GM23248 (cell line): ENCODE data around the gene PTPRB. TPM values are rescaled to one million over a fixed set of nuclear protein-coding genes. Genes with fewer than 3 reads are reported as not detected.

Experiments
- DNase-seq: peaks from one replicate; pipeline ENCODE4 v3.0.0-alpha.2; 2015
- H2AFZ ChIP-seq: fragments of 200-600 bp; sonication (generic); 2 replicates; pipeline ENCODE4 v1.6.1; 2016; ENCODE audit warnings: antibody characterized with exemption
- H3F3A ChIP-seq: fragments of 200-600 bp; sonication (generic); 2 replicates; pipeline ENCODE4 v1.6.1; 2016; ENCODE audit warnings: mild to moderate bottlenecking, antibody characterized with exemption, mixed run types; ENCODE audit not compliant: insufficient read depth
- H3K27ac ChIP-seq: fragments of 200-600 bp; sonication (generic); 2 replicates; pipeline ENCODE4 v1.5.1; 2016; ENCODE audit warnings: mild to moderate bottlenecking
- H3K27me3 ChIP-seq: fragments of 200-600 bp; sonication (generic); replicated peaks from 2 replicates; pipeline ENCODE4 v1.6.1; 2016; ENCODE audit warnings: mild to moderate bottlenecking; ENCODE audit not compliant: insufficient read depth
- H3K36me3 ChIP-seq: fragments of 200-600 bp; sonication (generic); 2 replicates; pipeline ENCODE4 v1.6.1; 2016; ENCODE audit warnings: low read depth, mild to moderate bottlenecking
- H3K4me1 ChIP-seq: fragments of 200-600 bp; sonication (generic); 2 replicates; pipeline ENCODE4 v1.6.1; 2016; ENCODE audit warnings: mild to moderate bottlenecking; ENCODE audit not compliant: insufficient read depth
- H3K4me2 ChIP-seq: fragments of 200-600 bp; sonication (generic); one replicate; pipeline ENCODE4 v1.6.1; 2016; ENCODE audit warnings: mild to moderate bottlenecking; ENCODE audit not compliant: unreplicated experiment
- H3K4me3 ChIP-seq: fragments of 200-600 bp; sonication (generic); 2 replicates; pipeline ENCODE4 v1.5.1; 2016; ENCODE audit warnings: mild to moderate bottlenecking
- H3K79me2 ChIP-seq: fragments of 200-600 bp; sonication (generic); 2 replicates; pipeline ENCODE4 v1.6.1; 2016; ENCODE audit warnings: mild to moderate bottlenecking; ENCODE audit not compliant: insufficient read depth
- H3K9ac ChIP-seq: fragments of 200-600 bp; sonication (generic); 2 replicates; pipeline ENCODE4 v1.6.1; 2016; ENCODE audit warnings: mild to moderate bottlenecking
- H3K9me2 ChIP-seq: fragments of 200-600 bp; sonication (generic); 2 replicates; pipeline ENCODE4 v1.6.1; 2016; ENCODE audit warnings: mixed run types, mild to moderate bottlenecking, moderate library complexity; ENCODE audit not compliant: insufficient read depth
- H3K9me3 ChIP-seq: fragments of 200-600 bp; sonication (generic); one replicate; pipeline ENCODE4 v1.6.1; 2017; ENCODE audit warnings: low read depth
- H4K20me1 ChIP-seq: fragments of 200-600 bp; sonication (generic); 2 replicates; pipeline ENCODE4 v1.6.0; 2016; ENCODE audit not compliant: insufficient read depth
- EZH2 ChIP-seq: fragments of 200-600 bp; sonication (generic); IDR thresholded peaks from 2 replicates; pipeline ENCODE4 v1.6.1; 2018; ENCODE audit warnings: antibody characterized with exemption, mild to moderate bottlenecking; ENCODE audit not compliant: insufficient read depth, poor library complexity, severe bottlenecking
- EZH2phosphoT487 ChIP-seq: fragments of 200-600 bp; sonication (generic); IDR thresholded peaks from 2 replicates; pipeline ENCODE4 v1.6.1; 2018; ENCODE audit warnings: antibody characterized with exemption, moderate library complexity, mild to moderate bottlenecking, low read depth; ENCODE audit not compliant: insufficient read depth
- WGBS, 2 experiments: methylation state at CpG; one replicate each; pipeline ENCODE4 v1.1.6; 2015 to 2017; ENCODE audit warnings: low lambda C conversion rate in 2 of 2, low coverage in 1 of 2; ENCODE audit errors: missing lambda C conversion rate in 2 of 2; 5-methylcytosine and 5-hydroxymethylcytosine counted together
- in situ Hi-C: fragments of 300-500 bp; cut with MboI; formaldehyde crosslinking; loops from 2 replicates; pipeline ENCODE4 v1.15.0; 2020
- polyA plus RNA-seq: library from polyadenylated mRNA; unstranded; fragments of >200 nt; fragmentation: Nextera tagmentation; extraction: Ambion mirVana; gene quantifications from 2 replicates; pipeline ENCODE4 v1.2.1, GENCODE V29; 2016
- total RNA-seq: library from RNA; depleted of rRNA; stranded (reverse); fragments of >200 nt; shearing (Covaris generic); gene quantifications from 2 replicates; pipeline ENCODE4 v1.2.3, GENCODE V29; 2014

Gene PTPRB
- total and polyA plus RNA-seq, 2 experiments from 2014 or later: 3.8 to 4.4 TPM

GRCh38 chr12:70619471-70620152 is 17.6 kb downstream of the PTPRB start:
- WGBS, 2 experiments: 81 to 84% methylated on average over 5 of the region's 5 CpGs
- no peak overlapping the region for H2AFZ ChIP-seq
- peak; percentile 42 for DNase-seq
- H3K9me2 ChIP-seq: no peaks in the 10 kb centered on the region
- no peaks in the 10 kb centered on the region for H3K36me3 ChIP-seq
- H3K4me2 ChIP-seq: no peak overlapping the region
- TF ChIP-seq EZH2 (no peak), EZH2phosphoT487 (no peak)
- no peaks in the 10 kb centered on the region for H3K27me3 ChIP-seq
- no peaks in the 10 kb centered on the region for H4K20me1 ChIP-seq
- no peaks in the 10 kb centered on the region for H3K79me2 ChIP-seq
- no peak overlapping the region for H3K9ac ChIP-seq
- in situ Hi-C loops: no loop called here
- H3K4me1 ChIP-seq: peaks cover 18% of the 10 kb centered on the region
- no peak overlapping the region for H3K27ac ChIP-seq
- H3K4me3 ChIP-seq: no peak overlapping the region
- H3F3A ChIP-seq: peaks cover 9% of the 10 kb centered on the region; the same call in 1 of the 2 replicates
- H3K9me3 ChIP-seq: no peaks in the 10 kb centered on the region

GRCh38 chr12:70618371-70618770 is 18.9 kb downstream of the PTPRB start:
- Histone ChIP-seq H3K79me2 (no peaks in the 10 kb centered on the region), H3F3A (peaks cover 9% of the 10 kb centered on the region; the same call in 1 of the 2 replicates), H3K9me2 (no peaks in the 10 kb centered on the region), H3K36me3 (no peaks in the 10 kb centered on the region), H2AFZ (no peak overlapping the region), H4K20me1 (no peaks in the 10 kb centered on the region), H3K9ac (no peak overlapping the region), H3K27me3 (no peaks in the 10 kb centered on the region), H3K27ac (no peak overlapping the region), H3K9me3 (no peaks in the 10 kb centered on the region), H3K4me2 (no peak overlapping the region), H3K4me1 (peaks cover 18% of the 10 kb centered on the region), H3K4me3 (no peak overlapping the region)
- in situ Hi-C loops: no loop called here
- WGBS, 2 experiments: 97% methylated on average over 4 of the region's 4 CpGs
- TF ChIP-seq EZH2 (no peak), EZH2phosphoT487 (no peak)
- DNase-seq: no peak

GRCh38 chr12:70617450-70617849 is 19.8 kb downstream of the PTPRB start:
- Histone ChIP-seq H4K20me1 (no peaks in the 10 kb centered on the region), H3K4me3 (no peak overlapping the region), H3K4me2 (no peak overlapping the region), H3K9me2 (no peaks in the 10 kb centered on the region), H3K79me2 (no peaks in the 10 kb centered on the region), H2AFZ (no peak overlapping the region), H3F3A (peaks cover 9% of the 10 kb centered on the region; the same call in 1 of the 2 replicates), H3K4me1 (peaks cover 18% of the 10 kb centered on the region), H3K9ac (no peak overlapping the region), H3K9me3 (no peaks in the 10 kb centered on the region), H3K27ac (no peak overlapping the region), H3K27me3 (no peaks in the 10 kb centered on the region), H3K36me3 (no peaks in the 10 kb centered on the region)
- DNase-seq: no peak
- 77 to 81% methylated on average over 4 of the region's 4 CpGs for WGBS, 2 experiments
- in situ Hi-C loops: no loop called here
- TF ChIP-seq EZH2phosphoT487 (no peak), EZH2 (no peak)

- in situ Hi-C loops: no loop called here
- Histone ChIP-seq H3K9me2 (no peaks in the 10 kb centered on the region), H2AFZ (no peak overlapping the region), H3K27me3 (no peaks in the 10 kb centered on the region), H3K4me2 (no peak overlapping the region), H3K9ac (no peak overlapping the region), H3K4me3 (no peak overlapping the region), H3K9me3 (no peaks in the 10 kb centered on the region), H3F3A (peaks cover 16% of the 10 kb centered on the region; the same call in 1 of the 2 replicates), H3K4me1 (peaks cover 11% of the 10 kb centered on the region), H3K27ac (no peak overlapping the region), H4K20me1 (no peaks in the 10 kb centered on the region), H3K36me3 (no peaks in the 10 kb centered on the region), H3K79me2 (no peaks in the 10 kb centered on the region)
- no peak for DNase-seq
- TF ChIP-seq EZH2phosphoT487: no peak
- no peak for TF ChIP-seq EZH2
- WGBS, 2 experiments: 45 to 46% methylated on average over 5 of the region's 5 CpGs
Measured at GRCh38 chr12:70615174-70615866, 21.9 kb downstream of the PTPRB start.
